AG04450 (cell line): Measurements from ENCODE around the gene BOD1L2. TPM values are rescaled to one million over a fixed set of nuclear protein-coding genes. Genes with fewer than 3 reads are reported as not detected.

Experiments
- CTCF ChIA-PET: fragments of 300-600, 350-600 bp; formaldehyde crosslinking; extraction: SDS; loops from one replicate; lab custom pipeline; 2022; ENCODE audit warnings: antibody characterized with exemption, inconsistent platforms; lab: Charles Lee
- POLR2A ChIA-PET: fragments of 350-600 bp; formaldehyde crosslinking; extraction: SDS; loops from one replicate; lab custom pipeline; 2021; ENCODE audit warnings: antibody characterized with exemption, inconsistent platforms; lab: Yijun Ruan, JAX
- DNase-seq: peaks from one replicate; pipeline ENCODE4 v3.0.0-alpha.2; 2011; ENCODE audit warnings: low read depth, low spot score
- H3K27ac ChIP-seq: one replicate; pipeline ENCODE4 v1.5.1; 2012; ENCODE audit warnings: low read depth, low read length, control low read depth
- H3K27me3 ChIP-seq: one replicate; pipeline ENCODE4 v1.6.0; 2012; ENCODE audit warnings: low read length; ENCODE audit not compliant: control insufficient read depth, insufficient read depth
- H3K4me3 ChIP-seq: 2 replicates; pipeline ENCODE4 v1.5.1; 2011; ENCODE audit warnings: mild to moderate bottlenecking, low read depth, low read length, control low read depth
- H3K9me3 ChIP-seq: 2 replicates; pipeline ENCODE4 v1.5.1; 2012; ENCODE audit warnings: low read length; ENCODE audit not compliant: control insufficient read depth, insufficient read depth
- polyA plus RNA-seq: library from polyadenylated mRNA; depleted of rRNA; stranded (reverse); fragments of >200 nt; gene quantifications from 2 replicates; pipeline ENCODE4 v1.2.3, GENCODE V29; 2011
- TF ChIP-seq, protein P1 (sequence below): IDR thresholded peaks from 2 replicates; pipeline ENCODE4 v1.5.1; 2011; ENCODE audit warnings: low read depth, low read length, control low read depth, inconsistent platforms

The BOD1L2 gene
- polyA plus RNA-seq, 1 experiment: not detected

DNA sequence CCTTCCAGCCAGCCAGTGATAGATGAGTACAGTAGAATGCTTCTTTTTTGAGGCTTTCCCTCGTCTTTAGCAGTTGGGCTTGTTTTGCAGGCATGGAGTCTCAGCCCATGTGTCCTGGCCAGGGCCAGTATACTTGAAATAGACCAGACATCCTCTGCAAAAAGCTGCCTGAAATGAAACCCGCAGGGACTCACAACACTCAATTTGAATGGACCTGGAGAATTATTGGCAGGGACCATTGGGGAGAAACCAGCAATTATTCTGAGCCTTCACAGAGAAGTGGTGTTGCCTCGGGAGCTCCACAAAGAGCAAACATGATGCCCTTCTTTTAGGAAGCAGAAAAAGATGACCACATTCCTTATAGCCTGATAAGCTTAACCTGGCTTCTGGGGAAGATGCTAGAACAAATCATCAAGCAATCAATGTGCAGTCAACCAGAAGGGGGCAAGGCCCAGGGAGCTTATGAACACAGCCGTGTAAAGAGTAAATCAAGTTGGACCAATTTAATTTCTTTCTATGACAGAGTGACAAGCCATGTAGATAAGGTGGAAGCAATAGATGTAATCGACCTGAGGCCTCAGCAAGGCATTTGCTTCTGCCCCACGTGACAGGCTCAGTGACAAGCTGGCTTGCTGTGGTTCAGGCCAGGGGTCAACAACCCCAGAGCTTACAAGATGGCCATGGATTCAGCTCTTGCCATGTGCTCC is 42.1 kb downstream of the BOD1L2 start:
- TF ChIP-seq, protein P1, sequence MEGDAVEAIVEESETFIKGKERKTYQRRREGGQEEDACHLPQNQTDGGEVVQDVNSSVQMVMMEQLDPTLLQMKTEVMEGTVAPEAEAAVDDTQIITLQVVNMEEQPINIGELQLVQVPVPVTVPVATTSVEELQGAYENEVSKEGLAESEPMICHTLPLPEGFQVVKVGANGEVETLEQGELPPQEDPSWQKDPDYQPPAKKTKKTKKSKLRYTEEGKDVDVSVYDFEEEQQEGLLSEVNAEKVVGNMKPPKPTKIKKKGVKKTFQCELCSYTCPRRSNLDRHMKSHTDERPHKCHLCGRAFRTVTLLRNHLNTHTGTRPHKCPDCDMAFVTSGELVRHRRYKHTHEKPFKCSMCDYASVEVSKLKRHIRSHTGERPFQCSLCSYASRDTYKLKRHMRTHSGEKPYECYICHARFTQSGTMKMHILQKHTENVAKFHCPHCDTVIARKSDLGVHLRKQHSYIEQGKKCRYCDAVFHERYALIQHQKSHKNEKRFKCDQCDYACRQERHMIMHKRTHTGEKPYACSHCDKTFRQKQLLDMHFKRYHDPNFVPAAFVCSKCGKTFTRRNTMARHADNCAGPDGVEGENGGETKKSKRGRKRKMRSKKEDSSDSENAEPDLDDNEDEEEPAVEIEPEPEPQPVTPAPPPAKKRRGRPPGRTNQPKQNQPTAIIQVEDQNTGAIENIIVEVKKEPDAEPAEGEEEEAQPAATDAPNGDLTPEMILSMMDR: no peak
- Histone ChIP-seq H3K27ac (no peak overlapping the region), H3K27me3 (peaks cover 2% of the 10 kb centered on the region), H3K4me3 (no peak overlapping the region), H3K9me3 (peaks cover 5% of the 10 kb centered on the region; the same call in 1 of the 2 replicates)
- DNase-seq: no peak
- CTCF ChIA-PET: no interaction called here
- POLR2A ChIA-PET: no interaction called here

DNA sequence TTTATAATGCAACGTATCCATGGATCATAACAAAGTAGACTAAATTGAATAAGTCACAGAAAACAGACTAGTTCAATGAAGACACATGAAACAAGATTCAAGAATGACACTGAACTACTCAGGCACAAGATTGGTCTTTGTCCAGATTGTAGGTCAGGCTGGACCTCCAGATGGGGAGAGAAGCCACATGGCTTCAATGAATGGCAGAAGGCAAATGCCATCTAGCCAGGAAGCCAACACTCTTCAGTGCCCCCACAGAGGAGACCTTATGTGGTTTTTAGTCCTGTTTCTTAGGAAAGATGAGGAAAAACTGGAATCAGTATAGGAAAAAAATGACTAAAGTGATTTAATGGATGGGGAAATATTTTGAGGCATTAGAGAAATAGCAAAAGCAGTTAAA is 43.1 kb downstream of the BOD1L2 start:
- Histone ChIP-seq H3K27me3 (peaks cover 2% of the 10 kb centered on the region), H3K9me3 (peaks cover 5% of the 10 kb centered on the region; the same call in 1 of the 2 replicates), H3K4me3 (no peak overlapping the region), H3K27ac (no peak overlapping the region)
- ChIA-PET CTCF (no interaction called here), POLR2A (no interaction called here)
- no peak for DNase-seq
- TF ChIP-seq, protein P1: no peak

DNA sequence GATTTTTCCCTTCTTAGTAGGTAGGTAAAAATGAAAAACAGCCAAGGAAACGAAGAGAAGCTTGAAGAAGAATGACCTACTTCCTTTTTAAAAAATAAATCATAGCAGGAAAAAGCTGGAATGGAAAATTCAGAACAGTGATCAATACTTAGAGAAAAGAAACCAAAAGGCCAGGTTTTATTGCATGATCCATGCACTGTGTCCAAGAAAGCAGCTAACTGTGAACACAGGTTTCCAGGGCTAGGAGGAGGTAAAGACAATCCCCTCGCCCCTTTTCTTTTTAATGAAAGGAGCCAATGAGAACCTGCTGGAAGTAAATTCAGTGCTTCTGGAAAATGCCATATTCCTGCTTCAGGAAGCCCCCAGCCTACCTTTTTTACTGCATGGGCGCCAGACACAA is 47.2 kb downstream of the BOD1L2 start:
- POLR2A ChIA-PET: no interaction called here
- TF ChIP-seq, protein P1: no peak
- CTCF ChIA-PET: no interaction called here
- peaks cover 2% of the 10 kb centered on the region for H3K27me3 ChIP-seq
- no peaks in the 10 kb centered on the region for H3K9me3 ChIP-seq
- H3K4me3 ChIP-seq: no peak overlapping the region
- no peak overlapping the region for H3K27ac ChIP-seq
- no peak for DNase-seq

DNA sequence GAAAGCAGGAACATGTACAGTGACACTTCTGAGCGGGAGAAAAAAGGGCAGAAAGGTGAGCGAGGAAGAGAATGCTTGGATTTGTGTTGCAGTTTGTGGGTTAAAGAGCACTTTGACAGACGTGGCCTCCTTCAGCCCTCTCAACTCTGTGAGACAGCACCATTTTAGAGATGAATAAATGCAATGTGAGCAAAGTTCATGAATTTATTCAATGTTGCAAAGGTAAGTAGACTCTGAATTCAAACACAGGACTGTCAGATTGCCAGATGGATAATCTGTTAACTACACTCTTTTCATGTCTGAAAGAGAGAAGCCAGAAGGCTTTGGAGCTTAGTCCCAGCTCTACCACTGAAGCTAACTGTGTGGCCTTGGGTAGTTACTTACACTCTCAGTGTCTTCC is 47.7 kb downstream of the BOD1L2 start:
- no peak overlapping the region for H3K4me3 ChIP-seq
- no peak for DNase-seq
- ChIA-PET POLR2A (no interaction called here), CTCF (no interaction called here)
- TF ChIP-seq, protein P1: no peak
- no peaks in the 10 kb centered on the region for H3K9me3 ChIP-seq
- H3K27me3 ChIP-seq: peaks cover 2% of the 10 kb centered on the region
- H3K27ac ChIP-seq: no peak overlapping the region

DNA sequence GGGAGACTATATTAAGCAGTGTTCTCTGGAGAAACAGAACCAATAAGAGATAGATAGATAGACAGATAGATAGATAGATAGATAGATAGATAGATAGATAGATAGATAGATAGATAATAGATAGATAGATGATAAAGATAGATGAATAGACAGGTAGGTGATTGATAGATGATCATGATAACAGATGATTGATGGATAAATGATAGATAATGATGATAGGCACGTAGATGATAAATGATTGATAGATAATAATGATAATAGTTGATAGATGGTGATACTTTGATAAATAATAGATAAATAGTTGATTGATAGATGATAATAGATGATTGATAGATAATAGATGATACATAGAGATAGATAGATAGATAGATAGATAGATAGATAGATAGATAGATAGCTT is 48.5 kb downstream of the BOD1L2 start:
- Histone ChIP-seq H3K27me3 (peaks cover 2% of the 10 kb centered on the region), H3K4me3 (no peak overlapping the region), H3K9me3 (no peaks in the 10 kb centered on the region), H3K27ac (no peak overlapping the region)
- ChIA-PET POLR2A (no interaction called here), CTCF (no interaction called here)
- no peak for DNase-seq
- TF ChIP-seq, protein P1: no peak
